Measurements from ENCODE around the gene PTPRJ. TPM values are rescaled to one million over a fixed set of nuclear protein-coding genes. Genes with fewer than 3 reads are reported as not detected.

Gene PTPRJ
- total RNA-seq, 1 donor from 2014 or later, result 18.6 TPM

- Mint-ChIP-seq H3K4me1 (ENCODE audit: unreplicated experiment) (peaks cover 33% of the 10 kb centered on the region), H3K36me3 (no peaks in the 10 kb centered on the region), H3K4me3 (peak overlapping the region; percentile 57), H3K27me3 (no peaks in the 10 kb centered on the region), H3K9me3 (peaks cover 5% of the 10 kb centered on the region), H3K27ac (peak overlapping the region; percentile 99)
- no peak for DNase-seq (ENCODE audit: extremely low spot score, unreplicated experiment)
- no peak for TF ChIP-seq CTCF (conservative IDR thresholded peaks at IDR 0.05)
Measured at GRCh38 chr11:48049036-48049435, 68.7 kb downstream of the PTPRJ start.

GRCh38 chr11:48050304-48050703, 69.9 kb downstream of the PTPRJ start:
- H3K36me3 Mint-ChIP-seq, result no peaks in the 10 kb centered on the region
- peaks cover 39% of the 10 kb centered on the region for H3K4me1 Mint-ChIP-seq (ENCODE audit: unreplicated experiment)
- TF ChIP-seq CTCF (conservative IDR thresholded peaks at IDR 0.05), result no peak
- H3K27me3 Mint-ChIP-seq, result no peaks in the 10 kb centered on the region
- H3K4me3 Mint-ChIP-seq, result peak overlapping the region; percentile 24
- DNase-seq (ENCODE audit: extremely low spot score, unreplicated experiment), result no peak
- H3K9me3 Mint-ChIP-seq, result peaks cover 5% of the 10 kb centered on the region
- H3K27ac Mint-ChIP-seq, result peak overlapping the region; percentile 99

GRCh38 chr11:48051217-48051830, 71.0 kb downstream of the PTPRJ start:
- Mint-ChIP-seq H3K9me3 (peaks cover 5% of the 10 kb centered on the region), H3K4me3 (peak overlapping the region; percentile 37), H3K27me3 (no peaks in the 10 kb centered on the region), H3K4me1 (ENCODE audit: unreplicated experiment) (peaks cover 50% of the 10 kb centered on the region), H3K27ac (peak overlapping the region; percentile 99), H3K36me3 (no peaks in the 10 kb centered on the region)
- DNase-seq (ENCODE audit: extremely low spot score, unreplicated experiment), result no peak
- TF ChIP-seq CTCF (conservative IDR thresholded peaks at IDR 0.05), result no peak

DNA sequence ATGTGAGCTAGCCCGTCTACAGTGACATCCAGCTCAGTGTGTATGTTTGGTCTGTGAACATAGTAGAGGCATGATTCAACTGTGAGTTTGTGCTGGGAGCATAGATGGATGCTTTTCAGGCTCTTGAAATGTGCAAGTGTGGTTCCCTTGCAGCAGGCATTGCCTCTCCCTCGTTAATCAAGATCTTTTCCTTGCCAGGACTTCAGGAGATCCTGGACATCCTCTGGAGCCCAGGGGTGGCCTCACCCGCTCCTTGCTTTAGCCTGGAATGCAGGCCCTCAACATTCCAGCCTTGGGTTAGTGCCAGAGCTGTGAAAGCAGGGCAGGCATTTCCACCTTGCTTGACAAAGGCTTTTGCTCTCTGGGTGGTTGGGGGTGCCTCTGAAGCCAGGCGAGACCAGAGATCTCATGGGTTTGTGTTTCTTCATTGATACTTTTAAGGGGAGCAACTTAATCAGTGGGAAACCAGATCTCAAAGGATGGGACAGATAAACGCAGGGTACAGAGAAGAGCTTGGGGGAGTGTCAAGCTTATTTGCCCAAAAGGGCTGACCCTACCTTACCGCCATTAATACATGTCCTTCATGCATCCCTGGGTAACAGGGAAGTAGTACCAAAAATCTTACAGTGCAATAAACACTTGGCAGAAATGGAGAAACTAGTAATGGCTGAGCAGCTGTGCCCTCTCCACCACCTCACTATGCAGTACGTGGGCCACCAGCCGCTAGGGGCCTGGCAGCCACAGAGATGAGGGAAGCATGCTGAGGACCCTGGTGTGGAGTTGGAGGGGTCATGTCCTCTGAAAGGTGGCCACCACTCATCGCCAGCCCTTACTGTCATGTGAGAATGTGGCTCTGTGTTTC, 72.1 kb downstream of the PTPRJ start:
- DNase-seq (ENCODE audit: extremely low spot score, unreplicated experiment), result no peak
- H3K4me1 Mint-ChIP-seq (ENCODE audit: unreplicated experiment), result peaks cover 55% of the 10 kb centered on the region
- H3K27me3 Mint-ChIP-seq, result no peaks in the 10 kb centered on the region
- H3K9me3 Mint-ChIP-seq, result peaks cover 5% of the 10 kb centered on the region
- peak overlapping the region; percentile 99 for H3K27ac Mint-ChIP-seq
- TF ChIP-seq CTCF (conservative IDR thresholded peaks at IDR 0.05), result no peak
- no peaks in the 10 kb centered on the region for H3K36me3 Mint-ChIP-seq
- H3K4me3 Mint-ChIP-seq, result peak overlapping the region; percentile 72

- Mint-ChIP-seq H3K36me3 (no peaks in the 10 kb centered on the region), H3K27me3 (no peaks in the 10 kb centered on the region), H3K4me3 (no peak overlapping the region), H3K9me3 (peaks cover 5% of the 10 kb centered on the region), H3K27ac (no peak overlapping the region), H3K4me1 (ENCODE audit: unreplicated experiment) (peaks cover 49% of the 10 kb centered on the region)
- DNase-seq (ENCODE audit: extremely low spot score, unreplicated experiment), result no peak
- no peak for TF ChIP-seq CTCF (conservative IDR thresholded peaks at IDR 0.05)
Measured at GRCh38 chr11:48054994-48055291, 74.6 kb downstream of the PTPRJ start.

All from type B pancreatic cell (in vitro differentiated cells).